B cell (primary cell): ENCODE measurements around the gene CACNG1. TPM values are rescaled to one million over a fixed set of nuclear protein-coding genes. Genes with fewer than 3 reads are reported as not detected.

Experiments
- ATAC-seq: fragments of 200-7000 bp; cut with Tn5 transposase; one replicate; pipeline ENCODE4 v1.10.0; 2021; ENCODE audit warnings: low read depth, mild to moderate bottlenecking, moderate number of reproducible peaks, moderate library complexity
- CTCF ChIA-PET: fragments of 350-600 bp; sonication (Branson Sonifier 250); formaldehyde crosslinking; loops from one replicate; lab custom pipeline; 2021; ENCODE audit warnings: antibody characterized with exemption, inconsistent platforms; lab: Charles Lee
- POLR2A ChIA-PET: fragments of 350-600 bp; sonication (Branson Sonifier 250); formaldehyde crosslinking; loops from one replicate; lab custom pipeline; 2021; ENCODE audit warnings: antibody characterized with exemption; lab: Charles Lee
- DNase-seq: peaks from one replicate; pipeline ENCODE4 v3.0.0; 2013
- H2AFZ ChIP-seq: 2 replicates; pipeline ENCODE4 v1.6.1; 2012; ENCODE audit warnings: mild to moderate bottlenecking, low read depth, low read length; ENCODE audit not compliant: insufficient read depth, poor library complexity, severe bottlenecking
- H3K27ac ChIP-seq, 2 donors: 1 replicate in 1 of 2; 2 replicates in 1 of 2; pipeline ENCODE4 v1.5.1; 2012 to 2013; ENCODE audit warnings: low read length in 2 of 2, mild to moderate bottlenecking in 2 of 2, moderate library complexity in 1 of 2
- H3K27me3 ChIP-seq, 4 experiments: fragments of 200-600 bp in 1 of 4; sonication (generic) in 1 of 4; replicated peaks in 1 of 4; 1 replicate in 2 of 4; 2 replicates in 2 of 4; pipeline versions ENCODE4 v1.6.1 to v1.7.0; 2013 to 2016; ENCODE audit warnings: low read length in 3 of 4, mild to moderate bottlenecking in 2 of 4, mixed read lengths in 1 of 4, moderate library complexity in 1 of 4; ENCODE audit not compliant: insufficient read depth in 4 of 4, control insufficient read depth in 3 of 4; ENCODE audit errors: control extremely low read depth in 1 of 4
- H3K36me3 ChIP-seq, 2 experiments: replicated peaks in 1 of 2; 1 replicate in 1 of 2; 2 replicates in 1 of 2; pipeline versions ENCODE4 v1.6.1 to v1.7.1; 2013; ENCODE audit warnings: low read length in 1 of 2; ENCODE audit not compliant: insufficient read depth in 2 of 2, control insufficient read depth in 1 of 2; ENCODE audit errors: control extremely low read depth in 1 of 2, extremely low read depth in 1 of 2
- H3K4me1 ChIP-seq, 2 donors: fragments of 200-600 bp in 1 of 2; sonication (generic) in 1 of 2; 1 replicate in 1 of 2; 2 replicates in 1 of 2; pipeline versions ENCODE4 v1.5.1 to v1.6.1; 2013 to 2017; ENCODE audit warnings: low read length in 2 of 2; ENCODE audit not compliant: control insufficient read depth in 2 of 2, insufficient read depth in 2 of 2
- H3K4me2 ChIP-seq: replicated peaks from 2 replicates; pipeline ENCODE3; 2012; ENCODE audit warnings: mild to moderate bottlenecking, low read depth, low read length; ENCODE audit not compliant: poor library complexity, severe bottlenecking
- H3K4me3 ChIP-seq, 5 experiments: fragments of 200-600 bp in 1 of 5; sonication (generic) in 1 of 5; 1 replicate in 3 of 5; 2 replicates in 2 of 5; pipeline versions ENCODE4 v1.5.1 to v1.7.0; 2011 to 2016; ENCODE audit warnings: low read length in 4 of 5, mild to moderate bottlenecking in 4 of 5, low read depth in 2 of 5, control low read depth in 1 of 5, moderate library complexity in 1 of 5; ENCODE audit not compliant: insufficient read depth in 1 of 5; ENCODE audit errors: control extremely low read depth in 1 of 5, extremely low read depth in 1 of 5
- H3K79me2 ChIP-seq: fragments of 200-600 bp; sonication (generic); one replicate; pipeline ENCODE4 v1.6.0; 2016; ENCODE audit warnings: low read length; ENCODE audit not compliant: control insufficient read depth, insufficient read depth
- H3K9ac ChIP-seq: fragments of 200-600 bp; sonication (generic); 2 replicates; pipeline ENCODE4 v1.6.1; 2017; ENCODE audit warnings: mild to moderate bottlenecking, low read length, moderate library complexity
- H3K9me3 ChIP-seq, 3 donors: one replicate each; pipeline versions ENCODE4 v1.6.1 to v1.7.1; 2013; ENCODE audit warnings: low read length in 2 of 3; ENCODE audit not compliant: control insufficient read depth in 2 of 3, insufficient read depth in 1 of 3; ENCODE audit errors: control extremely low read depth in 1 of 3
- H4K20me1 ChIP-seq: 2 replicates; pipeline ENCODE4 v1.6.0; 2012; ENCODE audit warnings: mild to moderate bottlenecking, low read length; ENCODE audit not compliant: insufficient read depth, control insufficient read depth, poor library complexity, severe bottlenecking
- H3K27ac Mint-ChIP-seq: one replicate; pipeline ENCODE4 v1.8.0; 2021; ENCODE audit warnings: mixed read lengths
- H3K27me3 Mint-ChIP-seq: one replicate; pipeline ENCODE4 v1.8.0; 2021; ENCODE audit warnings: mixed read lengths
- H3K4me1 Mint-ChIP-seq: one replicate; pipeline ENCODE4 v1.8.0; 2021; ENCODE audit warnings: mixed read lengths
- H3K4me3 Mint-ChIP-seq: one replicate; pipeline ENCODE4 v1.8.0; 2021; ENCODE audit warnings: mixed read lengths
- H3K9me3 Mint-ChIP-seq: one replicate; pipeline ENCODE4 v1.8.0; 2022; ENCODE audit warnings: mixed read lengths; ENCODE audit not compliant: insufficient read depth
- EZH2 ChIP-seq: IDR thresholded peaks from 2 replicates; pipeline ENCODE4 v1.6.1; 2012; ENCODE audit warnings: borderline replicate concordance, low read depth, mild to moderate bottlenecking, moderate library complexity, low read length; ENCODE audit not compliant: insufficient read depth, poor library complexity, severe bottlenecking
- WGBS: methylation state at CpG from one replicate; pipeline ENCODE4 v1.1.5; 2013; ENCODE audit warnings: missing lambda C conversion rate; ENCODE audit not compliant: insufficient coverage; 5-methylcytosine and 5-hydroxymethylcytosine counted together
- intact Hi-C: fragments of 100-400 bp; cut with micrococcal nuclease; formaldehyde crosslinking; loops from one replicate; pipeline ENCODE4 v1.10.0; 2022
- polyA plus RNA-seq: library from polyadenylated mRNA; depleted of rRNA; stranded (reverse); fragments of >200 nt; gene quantifications from 2 replicates; pipeline ENCODE4 v1.2.3, GENCODE V29; 2012
- total RNA-seq, 2 donors: library from RNA; stranded (reverse); fragments of 120-200 nt in 1 of 2; gene quantifications; 1 replicate in 1 of 2; 2 replicates in 1 of 2; pipeline versions ENCODE4 v1.2.3 to v1.2.4, GENCODE V29; 2013 to 2022
- TF ChIP-seq, protein P1 (sequence below): fragments of 200-600 bp; IDR thresholded peaks from one replicate; pipeline ENCODE4 v1.8.0; 2022; ENCODE audit warnings: antibody characterized with exemption, mild to moderate bottlenecking

Gene CACNG1
- total and polyA plus RNA-seq, 2 donors (not counting 1 experiment from before 2014, with no cell fraction given), result not detected

DNA sequence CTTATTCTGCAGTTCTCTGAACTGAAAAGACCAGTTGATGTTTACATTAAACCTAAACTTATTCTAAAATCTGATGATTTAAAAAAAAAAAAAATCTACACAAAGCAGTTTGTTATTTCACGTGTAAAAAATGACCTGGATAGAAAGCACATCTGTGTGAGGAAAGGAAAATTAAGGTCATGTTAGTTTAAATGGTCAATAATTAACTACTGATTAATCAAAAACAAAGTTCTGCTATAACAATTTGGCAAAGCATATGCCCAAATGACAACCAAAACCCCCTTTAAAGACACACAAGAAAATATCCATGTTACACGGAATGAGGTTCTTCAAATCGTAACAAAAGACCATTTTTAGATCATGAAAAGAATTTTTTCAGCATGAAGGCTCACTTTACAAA is 30.4 kb downstream of the CACNG1 start:
- Histone ChIP-seq H3K27ac (no peak overlapping the region), H3K4me1 (no peaks in the 10 kb centered on the region), H3K9ac (no peak overlapping the region), H4K20me1 (no peaks in the 10 kb centered on the region), H3K4me2 (no peak overlapping the region), H3K36me3 (peaks cover 8 to 24% of the 10 kb centered on the region in 2 experiments), H3K79me2 (no peaks in the 10 kb centered on the region), H3K9me3 (no peaks in the 10 kb centered on the region), H3K27me3 (no peaks in the 10 kb centered on the region), H3K4me3 (no peak overlapping the region), H2AFZ (no peak overlapping the region)
- ChIA-PET CTCF (no interaction called here), POLR2A (no interaction called here)
- ATAC-seq, result no peak
- H3K27me3 Mint-ChIP-seq, result no peaks in the 10 kb centered on the region
- no peaks in the 10 kb centered on the region for H3K9me3 Mint-ChIP-seq
- no peak for DNase-seq
- H3K4me1 Mint-ChIP-seq, result no peaks in the 10 kb centered on the region
- intact Hi-C loops, result no loop called here
- 100% methylated on average over 2 of the region's 3 CpGs for WGBS
- no peak overlapping the region for H3K27ac Mint-ChIP-seq
- H3K4me3 Mint-ChIP-seq, result no peak overlapping the region
- TF ChIP-seq, protein P1, sequence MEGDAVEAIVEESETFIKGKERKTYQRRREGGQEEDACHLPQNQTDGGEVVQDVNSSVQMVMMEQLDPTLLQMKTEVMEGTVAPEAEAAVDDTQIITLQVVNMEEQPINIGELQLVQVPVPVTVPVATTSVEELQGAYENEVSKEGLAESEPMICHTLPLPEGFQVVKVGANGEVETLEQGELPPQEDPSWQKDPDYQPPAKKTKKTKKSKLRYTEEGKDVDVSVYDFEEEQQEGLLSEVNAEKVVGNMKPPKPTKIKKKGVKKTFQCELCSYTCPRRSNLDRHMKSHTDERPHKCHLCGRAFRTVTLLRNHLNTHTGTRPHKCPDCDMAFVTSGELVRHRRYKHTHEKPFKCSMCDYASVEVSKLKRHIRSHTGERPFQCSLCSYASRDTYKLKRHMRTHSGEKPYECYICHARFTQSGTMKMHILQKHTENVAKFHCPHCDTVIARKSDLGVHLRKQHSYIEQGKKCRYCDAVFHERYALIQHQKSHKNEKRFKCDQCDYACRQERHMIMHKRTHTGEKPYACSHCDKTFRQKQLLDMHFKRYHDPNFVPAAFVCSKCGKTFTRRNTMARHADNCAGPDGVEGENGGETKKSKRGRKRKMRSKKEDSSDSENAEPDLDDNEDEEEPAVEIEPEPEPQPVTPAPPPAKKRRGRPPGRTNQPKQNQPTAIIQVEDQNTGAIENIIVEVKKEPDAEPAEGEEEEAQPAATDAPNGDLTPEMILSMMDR, result no peak
- TF ChIP-seq EZH2, result no peak

DNA sequence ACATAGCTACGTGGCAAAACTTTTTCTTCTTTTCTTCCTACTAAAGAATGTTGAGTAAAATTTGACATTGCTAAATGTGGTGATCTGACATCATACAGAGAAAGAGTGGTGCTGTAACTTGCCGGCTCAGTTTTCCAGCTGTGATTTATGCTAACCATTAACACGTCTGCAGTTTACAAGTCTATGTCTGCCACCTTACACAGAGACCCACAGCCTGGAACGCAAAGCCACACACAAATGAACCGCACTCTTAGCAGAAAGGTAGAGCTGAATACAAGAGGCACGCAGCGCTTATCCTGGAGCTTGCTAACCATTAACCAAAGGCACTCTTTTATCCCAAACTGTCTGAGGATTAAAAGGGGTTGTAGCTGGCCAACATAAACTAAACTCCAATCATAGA is 31.9 kb downstream of the CACNG1 start:
- Histone ChIP-seq H4K20me1 (no peaks in the 10 kb centered on the region), H2AFZ (no peak overlapping the region), H3K4me3 (no peak overlapping the region), H3K9ac (no peak overlapping the region), H3K36me3 (peaks cover 12 to 34% of the 10 kb centered on the region in 2 experiments), H3K4me2 (no peak overlapping the region), H3K79me2 (no peaks in the 10 kb centered on the region), H3K27me3 (no peaks in the 10 kb centered on the region), H3K27ac (no peak overlapping the region), H3K4me1 (no peaks in the 10 kb centered on the region), H3K9me3 (no peaks in the 10 kb centered on the region)
- intact Hi-C loops, result no loop called here
- WGBS, result 100% methylated on average over 2 of the region's 7 CpGs
- DNase-seq, result no peak
- no peak for ATAC-seq
- no peaks in the 10 kb centered on the region for H3K27me3 Mint-ChIP-seq
- peaks cover 2% of the 10 kb centered on the region for H3K4me1 Mint-ChIP-seq
- no peaks in the 10 kb centered on the region for H3K9me3 Mint-ChIP-seq
- ChIA-PET CTCF (interaction anchor here (0.6 kb wide), 1 partner anchor 17 kb away, joined by 4 read pairs; no protein-coding TSS in a partner anchor), POLR2A (no interaction called here)
- no peak for TF ChIP-seq EZH2
- TF ChIP-seq, protein P1, result no peak
- H3K4me3 Mint-ChIP-seq, result no peak overlapping the region
- H3K27ac Mint-ChIP-seq, result no peak overlapping the region
